ENCODE measurements around the gene CLCN2.
"Not testable (repeated sequence)": the region's sequence is repeated elsewhere in the genome, so short reads cannot be mapped to it uniquely, and the experiment has no call there.

The CLCN2 gene

GRCh38 chr3:184347321-184348056 lies 13.9 kb downstream of the CLCN2 start:
- Mint-ChIP-seq H3K27me3 (no peaks in the 10 kb centered on the region), H3K4me3 (no peak overlapping the region), H3K4me1 (no peaks in the 10 kb centered on the region), H3K36me3 (ENCODE audit: low read depth) (no peaks in the 10 kb centered on the region), H3K9me3 (no peaks in the 10 kb centered on the region), H3K27ac (no peak overlapping the region)
- no peak for DNase-seq
- no peak for ATAC-seq

GRCh38 chr3:184346480-184347190 lies 14.8 kb downstream of the CLCN2 start:
- H3K27ac Mint-ChIP-seq, result no peak overlapping the region
- H3K36me3 Mint-ChIP-seq (ENCODE audit: low read depth), result no peaks in the 10 kb centered on the region
- DNase-seq, result no peak
- ATAC-seq, result no peak
- H3K9me3 Mint-ChIP-seq, result no peaks in the 10 kb centered on the region
- no peak overlapping the region for H3K4me3 Mint-ChIP-seq
- no peaks in the 10 kb centered on the region for H3K4me1 Mint-ChIP-seq
- no peaks in the 10 kb centered on the region for H3K27me3 Mint-ChIP-seq

GRCh38 chr3:184345317-184346144 lies 15.9 kb downstream of the CLCN2 start:
- ATAC-seq (peak; percentile 68), DNase-seq (no peak)
- no peak overlapping the region for H3K4me3 Mint-ChIP-seq
- no peaks in the 10 kb centered on the region for H3K36me3 Mint-ChIP-seq (ENCODE audit: low read depth)
- no peak overlapping the region for H3K27ac Mint-ChIP-seq
- H3K4me1 Mint-ChIP-seq, result no peaks in the 10 kb centered on the region
- H3K27me3 Mint-ChIP-seq, result no peaks in the 10 kb centered on the region
- H3K9me3 Mint-ChIP-seq, result no peaks in the 10 kb centered on the region

- DNase-seq (no peak), ATAC-seq (no peak)
- Mint-ChIP-seq H3K27me3 (no peaks in the 10 kb centered on the region), H3K36me3 (ENCODE audit: low read depth) (no peaks in the 10 kb centered on the region), H3K4me3 (no peak overlapping the region), H3K4me1 (no peaks in the 10 kb centered on the region), H3K9me3 (no peaks in the 10 kb centered on the region), H3K27ac (no peak overlapping the region)
Observed at GRCh38 chr3:184344579-184345316, 16.7 kb downstream of the CLCN2 start.

DNA sequence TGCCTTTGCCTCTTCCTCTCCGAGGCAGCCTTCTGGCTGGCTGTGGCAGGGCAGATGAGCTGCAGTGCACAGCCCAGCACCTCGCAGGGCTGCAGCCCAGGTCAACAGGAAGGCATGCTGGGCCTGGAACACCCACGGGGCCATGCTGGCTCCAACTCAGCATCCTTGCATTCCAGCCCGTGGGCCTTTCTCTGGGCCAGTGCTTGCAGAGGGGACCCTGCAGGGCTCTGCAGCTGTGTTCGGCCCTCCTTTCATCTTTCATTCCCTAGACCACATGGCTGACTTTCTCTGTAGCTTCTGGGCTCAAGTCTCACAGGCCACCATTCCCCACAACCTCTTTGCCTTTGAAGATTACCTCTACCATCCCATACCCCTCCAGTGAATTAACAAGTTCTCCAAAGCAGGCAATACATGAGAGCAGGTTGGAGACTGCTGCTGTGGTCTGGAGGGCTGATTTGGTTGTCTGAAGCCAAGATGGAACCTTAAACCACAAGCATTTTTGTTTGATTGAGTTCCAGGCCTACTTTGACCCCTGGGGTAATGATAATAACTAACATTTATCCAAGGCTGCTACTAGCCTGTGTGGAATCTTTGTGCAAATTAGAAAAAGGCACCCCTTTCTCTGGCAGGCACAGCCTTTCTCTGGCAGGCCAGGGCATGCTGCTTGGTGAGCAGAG lies 18.1 kb downstream of the CLCN2 start:
- ATAC-seq (no peak), DNase-seq (no peak)
- no peaks in the 10 kb centered on the region for H3K9me3 Mint-ChIP-seq
- no peak overlapping the region for H3K27ac Mint-ChIP-seq
- no peaks in the 10 kb centered on the region for H3K4me1 Mint-ChIP-seq
- H3K4me3 Mint-ChIP-seq, result no peak overlapping the region
- H3K27me3 Mint-ChIP-seq, result no peaks in the 10 kb centered on the region
- H3K36me3 Mint-ChIP-seq (ENCODE audit: low read depth), result no peaks in the 10 kb centered on the region

- no peaks in the 10 kb centered on the region for H3K9me3 Mint-ChIP-seq
- DNase-seq (no peak), ATAC-seq (no peak)
- no peak overlapping the region for H3K4me3 Mint-ChIP-seq
- H3K36me3 Mint-ChIP-seq (ENCODE audit: low read depth), result peaks cover 5% of the 10 kb centered on the region
- no peaks in the 10 kb centered on the region for H3K27me3 Mint-ChIP-seq
- H3K4me1 Mint-ChIP-seq, result peaks cover 12% of the 10 kb centered on the region
- no peak overlapping the region for H3K27ac Mint-ChIP-seq
Observed at GRCh38 chr3:184341925-184342324, 19.5 kb downstream of the CLCN2 start.

DNA sequence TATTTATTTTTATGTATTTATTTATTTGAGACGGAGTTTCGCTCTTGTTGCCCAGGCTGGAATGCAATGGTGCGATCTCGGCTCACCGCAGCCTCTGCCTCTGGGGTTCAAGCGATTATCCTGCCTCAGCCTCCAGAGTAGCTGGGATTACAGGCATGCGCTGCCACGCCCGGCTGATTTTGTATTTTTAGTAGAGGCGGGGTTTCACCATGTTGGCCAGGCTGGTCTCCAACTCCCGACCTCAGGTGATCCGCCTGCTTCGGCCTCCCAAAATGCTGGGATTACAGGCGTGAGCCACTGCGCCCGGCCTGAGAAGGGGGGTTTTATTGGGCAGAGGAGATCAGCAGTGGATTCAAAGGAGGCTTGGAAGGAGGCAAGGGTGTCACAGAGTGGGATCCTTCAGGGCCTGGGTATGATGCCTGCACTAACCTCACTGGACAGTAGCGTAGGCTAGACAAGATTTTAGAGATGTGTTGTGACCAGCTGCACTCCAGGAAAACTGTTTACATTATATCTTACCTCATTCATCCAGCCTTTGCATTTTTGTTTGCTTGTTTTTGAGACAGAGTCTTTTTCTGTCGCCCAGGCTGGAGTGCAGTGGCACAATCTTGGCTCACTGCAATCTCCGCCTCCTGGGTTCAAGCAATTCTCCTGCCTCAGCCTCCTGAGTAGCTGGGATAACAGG lies 21.8 kb downstream of the CLCN2 start:
- H3K27me3 Mint-ChIP-seq, H3K4me3 Mint-ChIP-seq, H3K27ac Mint-ChIP-seq, H3K9me3 Mint-ChIP-seq, DNase-seq, ATAC-seq: not testable (repeated sequence)
- H3K4me1 Mint-ChIP-seq, result peaks cover 28% of the 10 kb centered on the region
- H3K36me3 Mint-ChIP-seq (ENCODE audit: low read depth), result peaks cover 11% of the 10 kb centered on the region

DNA sequence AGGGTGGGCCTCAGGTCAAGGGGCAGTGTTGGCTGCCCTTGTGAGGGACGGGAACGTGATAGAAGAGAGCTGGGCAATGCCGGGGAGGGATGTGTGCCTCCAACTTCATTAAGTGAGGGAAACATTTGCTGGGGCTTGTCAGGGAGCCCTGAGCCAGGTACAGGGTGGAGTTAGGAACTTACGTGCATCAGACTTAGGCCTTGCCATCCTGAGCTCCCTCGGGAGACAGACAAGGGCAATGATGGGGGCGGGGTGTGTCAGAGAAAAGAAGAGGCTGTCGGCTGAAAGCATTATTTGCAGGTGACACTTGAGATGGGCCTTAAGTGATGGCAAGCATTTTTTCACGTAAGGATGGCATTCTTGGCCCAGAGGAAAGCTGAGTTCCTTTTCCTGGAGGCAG lies 22.4 kb downstream of the CLCN2 start:
- H3K27me3 Mint-ChIP-seq, result no peaks in the 10 kb centered on the region
- DNase-seq (no peak), ATAC-seq (no peak)

GRCh38 chr3:184338511-184338945 lies 22.9 kb downstream of the CLCN2 start:
- H3K4me1 Mint-ChIP-seq, result peaks cover 38% of the 10 kb centered on the region
- ATAC-seq, result no peak
- no peaks in the 10 kb centered on the region for H3K27me3 Mint-ChIP-seq
- no peak for DNase-seq
- H3K9me3 Mint-ChIP-seq, result no peaks in the 10 kb centered on the region
- H3K4me3 Mint-ChIP-seq, result no peak overlapping the region
- H3K27ac Mint-ChIP-seq, result no peak overlapping the region
- peaks cover 20% of the 10 kb centered on the region for H3K36me3 Mint-ChIP-seq (ENCODE audit: low read depth)

More for the DNA sequence above, 22.4 kb downstream of the CLCN2 start:
- H3K4me3 Mint-ChIP-seq, result no peak overlapping the region
- H3K27ac Mint-ChIP-seq, result no peak overlapping the region
- peaks cover 15% of the 10 kb centered on the region for H3K36me3 Mint-ChIP-seq (ENCODE audit: low read depth)
- no peaks in the 10 kb centered on the region for H3K9me3 Mint-ChIP-seq
- H3K4me1 Mint-ChIP-seq, result peaks cover 33% of the 10 kb centered on the region

- no peak overlapping the region for H3K4me3 Mint-ChIP-seq
- peaks cover 44% of the 10 kb centered on the region for H3K4me1 Mint-ChIP-seq
- DNase-seq, result no peak
- ATAC-seq, result no peak
- H3K9me3 Mint-ChIP-seq, result no peaks in the 10 kb centered on the region
- peak overlapping the region; percentile 7 for H3K27ac Mint-ChIP-seq
- H3K36me3 Mint-ChIP-seq (ENCODE audit: low read depth), result peaks cover 25% of the 10 kb centered on the region
- no peaks in the 10 kb centered on the region for H3K27me3 Mint-ChIP-seq
Observed at GRCh38 chr3:184337981-184338380, 23.4 kb downstream of the CLCN2 start.

DNA sequence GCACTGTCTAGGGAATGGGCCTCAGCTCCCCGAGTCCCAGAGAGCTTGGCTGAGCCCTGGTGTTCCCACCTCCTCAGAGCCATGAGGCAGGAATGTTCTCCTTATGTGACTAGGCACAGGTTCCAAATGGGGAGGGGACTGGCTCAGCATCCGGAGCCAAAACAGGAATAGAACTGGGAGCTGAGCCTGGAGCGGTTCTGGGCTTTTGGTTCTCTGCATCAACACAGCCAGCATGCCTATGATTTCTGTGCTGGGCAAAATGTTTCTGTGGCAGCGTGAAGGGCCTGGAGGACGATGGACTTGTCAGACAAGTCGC lies 24.0 kb downstream of the CLCN2 start, which contains the start of gene FAM131A:
TSS of gene FAM131A (plus strand) at position 202 of the 316 bp plus-strand sequence. CDS start at position 233, 31 bp downstream.
- no peaks in the 10 kb centered on the region for H3K27me3 Mint-ChIP-seq
- no peaks in the 10 kb centered on the region for H3K9me3 Mint-ChIP-seq
- DNase-seq (no peak), ATAC-seq (no peak)
- H3K27ac Mint-ChIP-seq, result peak within 1 kb of the TSS; percentile 80
- H3K4me3 Mint-ChIP-seq, result peak within 1 kb of the TSS; percentile 81
- peaks cover 32% of the 10 kb centered on the region for H3K36me3 Mint-ChIP-seq (ENCODE audit: low read depth)
- H3K4me1 Mint-ChIP-seq, result peaks cover 50% of the 10 kb centered on the region

DNA sequence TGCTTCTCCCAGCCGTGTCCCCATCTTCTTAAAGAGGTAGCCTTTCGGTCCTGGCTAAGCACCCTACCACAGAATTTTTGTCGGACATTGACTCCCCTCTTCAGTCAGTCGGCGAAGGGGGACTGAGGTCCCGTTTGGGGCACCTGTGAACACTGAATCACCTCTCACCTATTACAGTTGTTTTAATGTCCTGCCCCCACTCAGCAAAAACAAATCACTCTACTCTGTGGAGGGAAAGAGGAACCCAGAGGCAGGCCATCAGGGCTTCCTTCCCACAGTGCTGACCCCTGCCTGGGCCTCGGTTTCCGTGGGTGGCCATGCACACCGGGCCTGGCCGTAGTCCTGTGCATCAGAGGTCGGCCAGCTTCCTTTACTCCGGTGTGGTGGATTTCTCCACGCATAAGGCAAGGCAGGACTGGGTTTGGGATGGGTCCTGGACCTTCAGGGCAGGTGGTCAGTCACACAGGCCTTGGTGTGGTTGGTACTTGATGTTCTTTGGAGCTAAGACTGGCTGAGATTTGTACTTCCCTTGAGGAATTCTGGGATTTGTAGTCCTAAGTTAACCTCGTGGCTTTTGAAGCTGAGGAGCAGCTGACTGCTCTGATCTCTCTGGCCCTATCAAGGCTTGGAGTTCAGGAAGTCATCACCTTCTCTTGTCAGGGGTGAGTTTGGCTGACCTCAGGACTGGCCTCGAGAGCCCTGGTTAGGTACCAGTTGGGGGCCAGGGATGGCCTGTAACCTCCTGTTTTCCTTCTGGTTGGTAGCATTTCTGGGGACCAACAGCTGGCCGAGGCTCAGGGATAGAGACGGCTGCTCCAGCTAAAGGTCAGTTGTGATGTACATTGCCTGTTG lies 24.6 kb downstream of the CLCN2 start:
- Mint-ChIP-seq H3K4me3 (peak overlapping the region; percentile 81), H3K27me3 (no peaks in the 10 kb centered on the region), H3K27ac (peak overlapping the region; percentile 80), H3K4me1 (peaks cover 56% of the 10 kb centered on the region), H3K36me3 (ENCODE audit: low read depth) (peaks cover 36% of the 10 kb centered on the region), H3K9me3 (no peaks in the 10 kb centered on the region)
- no peak for ATAC-seq
- no peak for DNase-seq

Measured in activated naive CD8-positive, alpha-beta T cell treated with anti-CD3 and anti-CD28 coated beads, Interleukin-2, amount 50 U/mL, for 24 hours (primary cell).